ENCODE measurements around the gene GTPBP3.

The GTPBP3 gene

DNA sequence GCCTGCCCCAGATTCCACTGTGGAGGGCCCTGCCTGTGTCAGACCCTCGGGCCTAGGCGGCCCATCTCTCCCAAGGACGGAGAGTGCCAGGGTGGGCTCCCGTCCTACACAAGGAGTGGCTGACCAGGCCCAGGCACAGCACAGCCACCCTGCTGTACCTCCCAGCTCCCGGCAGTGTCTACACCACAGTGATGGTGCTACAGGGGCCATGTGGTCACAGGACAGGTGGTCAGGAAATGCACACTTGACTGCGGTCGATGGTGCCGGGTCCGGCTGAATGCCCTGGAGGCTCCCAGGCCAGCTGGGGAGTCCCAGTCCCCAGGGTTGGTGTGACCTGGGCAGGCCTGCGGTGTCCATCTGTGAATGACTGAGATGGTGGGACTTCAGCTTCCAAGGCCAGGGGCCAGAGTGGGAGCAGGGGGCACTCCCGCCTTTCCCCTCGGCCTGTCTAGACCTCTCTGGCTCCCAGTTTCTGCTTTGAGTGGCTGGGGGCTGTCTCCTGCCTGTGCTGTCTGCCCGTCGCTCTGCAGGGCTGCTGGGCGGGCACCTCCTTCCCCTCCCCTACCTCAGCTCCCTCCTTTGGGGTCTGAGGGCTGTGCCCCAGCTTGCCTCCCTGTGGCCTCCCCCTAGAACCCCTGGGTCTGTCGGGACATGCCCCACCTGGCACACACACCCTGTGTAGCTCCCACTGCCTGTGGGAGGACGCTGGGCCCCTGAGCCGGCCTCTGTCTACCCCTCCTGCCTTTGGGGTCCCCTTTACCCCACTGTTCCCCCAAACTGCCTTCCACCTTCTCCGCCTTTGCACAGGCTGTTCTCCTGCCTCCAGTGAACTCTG is 15.5 kb upstream of the GTPBP3 start:
- TF ChIP-seq, protein P1, sequence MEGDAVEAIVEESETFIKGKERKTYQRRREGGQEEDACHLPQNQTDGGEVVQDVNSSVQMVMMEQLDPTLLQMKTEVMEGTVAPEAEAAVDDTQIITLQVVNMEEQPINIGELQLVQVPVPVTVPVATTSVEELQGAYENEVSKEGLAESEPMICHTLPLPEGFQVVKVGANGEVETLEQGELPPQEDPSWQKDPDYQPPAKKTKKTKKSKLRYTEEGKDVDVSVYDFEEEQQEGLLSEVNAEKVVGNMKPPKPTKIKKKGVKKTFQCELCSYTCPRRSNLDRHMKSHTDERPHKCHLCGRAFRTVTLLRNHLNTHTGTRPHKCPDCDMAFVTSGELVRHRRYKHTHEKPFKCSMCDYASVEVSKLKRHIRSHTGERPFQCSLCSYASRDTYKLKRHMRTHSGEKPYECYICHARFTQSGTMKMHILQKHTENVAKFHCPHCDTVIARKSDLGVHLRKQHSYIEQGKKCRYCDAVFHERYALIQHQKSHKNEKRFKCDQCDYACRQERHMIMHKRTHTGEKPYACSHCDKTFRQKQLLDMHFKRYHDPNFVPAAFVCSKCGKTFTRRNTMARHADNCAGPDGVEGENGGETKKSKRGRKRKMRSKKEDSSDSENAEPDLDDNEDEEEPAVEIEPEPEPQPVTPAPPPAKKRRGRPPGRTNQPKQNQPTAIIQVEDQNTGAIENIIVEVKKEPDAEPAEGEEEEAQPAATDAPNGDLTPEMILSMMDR (IDR thresholded peaks at IDR 0.05; ENCODE audit: insufficient read depth, low read depth, low read length, missing control alignments), result no peak
- no peak for DNase-seq (ENCODE audit: low read depth)
- H3K4me3 ChIP-seq (ENCODE audit: low read length), result no peak overlapping the region

DNA sequence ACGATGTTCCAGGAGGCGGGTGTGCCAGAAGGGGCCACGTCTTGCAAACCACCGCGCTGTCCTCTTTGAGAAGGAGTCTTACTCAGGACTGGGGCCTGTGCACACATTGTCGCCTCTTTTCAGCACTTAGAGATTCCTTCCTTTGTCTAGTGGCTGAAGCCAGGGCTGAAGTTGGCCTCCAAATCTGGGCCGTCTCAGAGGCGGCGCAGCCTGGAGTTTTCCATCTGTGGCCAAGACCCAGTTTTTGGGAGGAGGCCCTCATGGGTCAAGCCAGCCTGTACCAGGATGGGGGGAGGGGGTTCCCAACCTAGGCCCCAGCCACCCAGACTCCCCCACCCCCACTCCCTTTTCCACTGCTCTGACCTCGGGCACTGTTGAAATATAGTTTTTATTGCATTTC is 14.5 kb upstream of the GTPBP3 start:
- no peak overlapping the region for H3K4me3 ChIP-seq (ENCODE audit: low read length)

DNA sequence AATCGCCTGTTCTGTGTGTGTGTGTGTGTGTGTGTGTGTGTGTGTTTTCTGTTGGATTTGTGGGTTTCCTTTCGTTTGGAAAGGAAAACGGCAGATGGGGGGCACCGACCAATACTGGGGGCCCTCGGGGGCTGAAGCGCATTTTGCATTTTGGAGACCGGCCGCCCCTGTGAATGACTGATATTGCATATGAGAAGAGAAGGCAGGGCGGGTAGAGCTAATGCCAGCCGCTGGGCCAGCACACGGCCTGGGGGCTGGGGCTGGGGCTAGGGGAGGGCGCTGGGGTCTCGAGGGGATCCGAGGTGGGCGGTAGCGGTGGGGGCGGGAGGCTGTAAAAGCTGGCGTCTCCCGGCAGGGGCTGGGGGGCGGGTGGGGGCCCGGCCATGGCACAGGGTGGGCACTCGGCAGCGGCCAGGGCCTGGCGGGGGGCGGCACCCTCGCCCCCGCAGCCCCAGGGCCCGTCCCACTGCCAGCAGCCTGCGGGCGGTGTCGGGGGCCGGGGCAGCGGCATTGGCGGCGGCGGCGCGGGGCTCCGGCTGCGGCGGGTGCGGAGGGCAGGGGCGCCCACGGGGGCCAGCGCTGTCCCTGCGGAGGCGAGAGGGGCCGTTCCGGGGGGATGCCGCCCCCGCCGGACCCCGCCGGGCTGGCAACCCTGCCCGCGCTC is 13.9 kb upstream of the GTPBP3 start:
- DNase-seq (ENCODE audit: low read depth), result no peak
- TF ChIP-seq, protein P1 (IDR thresholded peaks at IDR 0.05; ENCODE audit: insufficient read depth, low read depth, low read length, missing control alignments), result no peak
- no peak overlapping the region for H3K4me3 ChIP-seq (ENCODE audit: low read length)

More for the DNA sequence above, 14.5 kb upstream of the GTPBP3 start:
- no peak for DNase-seq (ENCODE audit: low read depth)
- TF ChIP-seq, protein P1 (IDR thresholded peaks at IDR 0.05; ENCODE audit: insufficient read depth, low read depth, low read length, missing control alignments), result no peak

DNA sequence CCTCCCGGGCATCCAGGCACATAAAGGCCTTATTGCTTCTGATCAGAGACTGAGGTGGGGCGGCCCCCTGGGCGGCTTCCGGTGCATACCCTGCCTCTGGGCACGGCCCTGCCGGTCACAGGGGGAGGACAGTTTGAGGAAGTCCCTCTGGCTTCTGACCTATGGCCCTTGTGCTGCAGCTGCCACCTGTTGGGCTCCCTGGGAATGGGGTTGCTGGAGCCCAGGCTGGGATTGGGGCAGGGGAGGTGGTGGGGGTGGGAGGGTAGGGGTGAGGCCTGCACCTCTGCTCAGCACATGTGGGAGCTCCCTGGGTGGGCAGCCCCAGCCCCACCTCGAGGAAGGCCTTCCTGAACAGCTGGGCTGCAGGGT is 13.4 kb upstream of the GTPBP3 start:
- H3K4me3 ChIP-seq (ENCODE audit: low read length), result no peak overlapping the region
- TF ChIP-seq, protein P1 (IDR thresholded peaks at IDR 0.05; ENCODE audit: insufficient read depth, low read depth, low read length, missing control alignments), result no peak
- no peak for DNase-seq (ENCODE audit: low read depth)

DNA sequence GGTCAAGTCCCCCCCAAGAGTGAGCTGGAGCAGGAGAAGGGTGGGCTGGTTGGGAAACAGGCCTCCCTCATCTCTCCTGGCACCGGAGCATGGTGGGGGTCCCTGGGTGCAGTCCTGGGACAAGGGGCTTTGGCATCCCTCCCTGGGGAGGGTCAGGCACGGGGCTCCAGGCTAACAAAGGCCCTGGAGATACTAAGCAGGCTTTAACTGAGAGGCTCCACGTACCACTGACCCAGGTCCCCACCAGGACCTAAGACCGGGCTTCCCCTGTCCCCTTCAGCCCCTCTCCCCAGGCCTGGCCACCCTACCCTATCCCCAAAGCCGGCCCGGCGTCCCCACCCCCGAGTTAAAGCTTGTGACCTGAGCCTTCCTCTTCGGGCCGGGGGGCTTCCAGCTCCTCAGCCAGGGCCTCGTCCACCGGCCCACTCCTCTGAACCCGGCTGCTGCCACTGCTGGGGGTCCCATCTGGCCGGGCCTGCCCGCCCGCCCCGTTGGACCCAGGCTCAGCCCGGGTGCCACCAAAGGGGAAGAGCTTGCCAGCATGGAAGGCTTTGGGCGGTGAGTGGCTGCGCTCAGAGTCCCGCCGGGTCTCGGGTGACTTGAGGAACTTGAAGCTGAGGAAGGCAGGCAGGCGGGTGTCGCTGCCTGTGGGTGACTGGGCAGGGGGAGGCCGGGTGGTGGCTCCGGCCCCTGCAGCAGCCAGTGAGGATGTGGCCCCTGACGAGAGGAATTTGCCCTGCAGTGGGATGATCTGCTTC is 12.8 kb upstream of the GTPBP3 start:
- no peak overlapping the region for H3K4me3 ChIP-seq (ENCODE audit: low read length)
- TF ChIP-seq, protein P1 (IDR thresholded peaks at IDR 0.05; ENCODE audit: insufficient read depth, low read depth, low read length, missing control alignments), result no peak
- DNase-seq (ENCODE audit: low read depth), result no peak

DNA sequence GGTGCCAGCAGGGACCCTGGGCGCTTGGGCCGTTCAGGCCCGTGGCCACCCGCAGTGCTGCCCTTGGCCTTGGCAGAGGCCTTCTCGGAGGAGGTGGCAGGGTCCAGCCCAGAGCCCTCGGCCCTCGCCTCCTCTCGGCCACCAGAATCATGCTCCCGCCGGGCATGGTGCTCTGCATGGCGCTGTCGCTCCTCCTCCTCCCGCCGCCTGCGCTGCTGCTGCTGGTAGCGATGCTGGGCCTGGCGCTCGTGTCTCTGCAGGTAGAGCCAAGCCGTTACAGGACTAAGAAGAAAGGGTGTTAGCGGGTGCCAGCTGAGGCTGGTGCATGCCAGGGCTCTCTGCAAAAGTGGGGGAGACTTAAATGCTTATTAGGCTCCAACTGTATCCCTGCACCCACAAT is 12.2 kb upstream of the GTPBP3 start:
- no peak for DNase-seq (ENCODE audit: low read depth)
- no peak overlapping the region for H3K4me3 ChIP-seq (ENCODE audit: low read length)
- TF ChIP-seq, protein P1 (IDR thresholded peaks at IDR 0.05; ENCODE audit: insufficient read depth, low read depth, low read length, missing control alignments), result no peak

All from epithelial cell of esophagus (primary cell).